Esophagus squamous epithelium (tissue), 4 donors: ENCODE data around the gene PHACTR4.

Experiments
- CTCF ChIP-seq, 6 experiments: fragments of 450-650 bp in 4 of 6; fragments of 200-600 bp in 2 of 6; sonication (generic) in 2 of 6; IDR thresholded peaks; one replicate each; pipeline ENCODE4 v1.5.1; 2016 to 2019; ENCODE audit warnings: antibody characterized with exemption in 6 of 6, mild to moderate bottlenecking in 4 of 6, moderate library complexity in 4 of 6
- POLR2A ChIP-seq, 4 donors: fragments of 450-650 bp; IDR thresholded peaks; one replicate each; pipeline ENCODE4 v1.6.1; 2017; ENCODE audit warnings: antibody characterized with exemption in 4 of 4, mild to moderate bottlenecking in 4 of 4, moderate library complexity in 3 of 4

- no peak for TF ChIP-seq CTCF (IDR thresholded peaks at IDR 0.05)
- TF ChIP-seq POLR2A (IDR thresholded peaks at IDR 0.05): no peak
These were observed 132.4 kb downstream of the PHACTR4 start for GRCh38 chr1:28501925-28502324.
